ENCODE measurements around the gene JAKMIP3. TPM values are rescaled to one million over a fixed set of nuclear protein-coding genes. Genes with fewer than 3 reads are reported as not detected.

JAKMIP3 gene
- total RNA-seq, 2 experiments from 2014 or later: 0.28 to 0.36 TPM

DNA sequence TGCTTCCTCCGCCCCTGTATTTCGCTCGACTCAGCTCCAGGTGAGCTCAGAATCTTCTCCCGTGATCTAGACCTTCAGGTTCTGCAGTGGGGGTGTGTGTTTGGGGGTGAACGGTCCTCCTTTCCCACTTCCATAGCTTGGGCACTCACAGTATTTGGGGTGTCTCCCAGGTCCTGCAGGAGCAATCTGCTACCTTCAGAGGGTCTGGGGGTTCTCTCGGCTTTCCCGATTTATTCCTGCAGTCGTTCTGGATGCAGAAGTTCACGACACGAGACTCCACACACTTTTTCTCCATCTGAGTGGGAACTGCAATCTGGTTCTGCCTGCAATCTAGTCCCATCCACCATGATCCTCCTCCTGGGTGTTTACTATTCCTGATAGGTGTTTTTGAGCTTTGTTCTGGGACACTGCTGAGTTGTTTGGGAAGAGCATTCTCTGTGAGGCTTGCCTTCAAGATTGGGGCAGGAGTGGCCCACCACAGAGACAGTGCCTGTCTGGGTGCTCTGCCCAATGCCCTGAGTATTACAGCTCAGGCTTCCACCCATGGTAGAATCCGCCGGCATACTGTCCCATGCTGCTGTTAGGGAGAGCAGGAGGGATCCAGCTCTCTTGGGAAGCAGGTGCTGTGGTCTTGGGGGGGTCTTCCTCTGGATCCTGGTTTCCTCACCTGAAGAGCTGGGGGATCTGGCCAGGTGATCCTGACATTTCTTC lies 29.8 kb downstream of the JAKMIP3 start:
- H3K27me3 Mint-ChIP-seq: peaks cover 40% of the 10 kb centered on the region
- ATAC-seq (ENCODE audit: poor library complexity) (no peak), DNase-seq (no peak)

GRCh38 chr10:132096223-132096622 lies 30.5 kb downstream of the JAKMIP3 start:
- Mint-ChIP-seq H3K36me3 (ENCODE audit: low read depth) (no peaks in the 10 kb centered on the region), H3K27me3 (peaks cover 40% of the 10 kb centered on the region), H3K27ac (no peak overlapping the region), H3K4me1 (ENCODE audit: low read depth) (no peaks in the 10 kb centered on the region), H3K9me3 (no peaks in the 10 kb centered on the region), H3K4me3 (no peak overlapping the region)
- CTCF ChIA-PET: no interaction called here
- TF ChIP-seq, protein P1, sequence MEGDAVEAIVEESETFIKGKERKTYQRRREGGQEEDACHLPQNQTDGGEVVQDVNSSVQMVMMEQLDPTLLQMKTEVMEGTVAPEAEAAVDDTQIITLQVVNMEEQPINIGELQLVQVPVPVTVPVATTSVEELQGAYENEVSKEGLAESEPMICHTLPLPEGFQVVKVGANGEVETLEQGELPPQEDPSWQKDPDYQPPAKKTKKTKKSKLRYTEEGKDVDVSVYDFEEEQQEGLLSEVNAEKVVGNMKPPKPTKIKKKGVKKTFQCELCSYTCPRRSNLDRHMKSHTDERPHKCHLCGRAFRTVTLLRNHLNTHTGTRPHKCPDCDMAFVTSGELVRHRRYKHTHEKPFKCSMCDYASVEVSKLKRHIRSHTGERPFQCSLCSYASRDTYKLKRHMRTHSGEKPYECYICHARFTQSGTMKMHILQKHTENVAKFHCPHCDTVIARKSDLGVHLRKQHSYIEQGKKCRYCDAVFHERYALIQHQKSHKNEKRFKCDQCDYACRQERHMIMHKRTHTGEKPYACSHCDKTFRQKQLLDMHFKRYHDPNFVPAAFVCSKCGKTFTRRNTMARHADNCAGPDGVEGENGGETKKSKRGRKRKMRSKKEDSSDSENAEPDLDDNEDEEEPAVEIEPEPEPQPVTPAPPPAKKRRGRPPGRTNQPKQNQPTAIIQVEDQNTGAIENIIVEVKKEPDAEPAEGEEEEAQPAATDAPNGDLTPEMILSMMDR (IDR thresholded peaks at IDR 0.05): no peak
- Histone ChIP-seq H3K4me3 (ENCODE audit: low read length) (no peak overlapping the region), H3K27me3 (ENCODE audit: control insufficient read depth in 1 of 2, insufficient read depth in 2 of 2, low read length in 2 of 2) (peaks cover 6 to 11% of the 10 kb centered on the region in 2 experiments), H3K4me1 (ENCODE audit: insufficient read depth, low read length) (no peaks in the 10 kb centered on the region), H3K36me3 (ENCODE audit: insufficient read depth, low read length) (no peaks in the 10 kb centered on the region), H3K9me3 (ENCODE audit: control insufficient read depth in 1 of 2, insufficient read depth in 1 of 2, low read length in 2 of 2) (peaks cover 0 to 5% of the 10 kb centered on the region in 2 experiments), H3K27ac (ENCODE audit: low read depth in 1 of 2, low read length in 2 of 2) (no peak overlapping the region)
- POLR2A ChIA-PET: no interaction called here
- ATAC-seq (ENCODE audit: poor library complexity): no peak
- intact Hi-C loops (cut with DNase I, micrococcal nuclease): no loop called here
- no peak for DNase-seq

More for the DNA sequence above, 29.8 kb downstream of the JAKMIP3 start:
- TF ChIP-seq, protein P1 (IDR thresholded peaks at IDR 0.05): no peak
- Histone ChIP-seq H3K27ac (ENCODE audit: low read depth in 1 of 2, low read length in 2 of 2) (no peak overlapping the region), H3K9me3 (ENCODE audit: control insufficient read depth in 1 of 2, insufficient read depth in 1 of 2, low read length in 2 of 2) (peaks cover 0 to 3% of the 10 kb centered on the region in 2 experiments), H3K4me1 (ENCODE audit: insufficient read depth, low read length) (no peaks in the 10 kb centered on the region), H3K27me3 (ENCODE audit: control insufficient read depth in 1 of 2, insufficient read depth in 2 of 2, low read length in 2 of 2) (peaks cover 6 to 11% of the 10 kb centered on the region in 2 experiments), H3K36me3 (ENCODE audit: insufficient read depth, low read length) (no peaks in the 10 kb centered on the region), H3K4me3 (ENCODE audit: low read length) (no peak overlapping the region)
- H3K4me1 Mint-ChIP-seq (ENCODE audit: low read depth): no peaks in the 10 kb centered on the region
- intact Hi-C loops (cut with DNase I, micrococcal nuclease): no loop called here
- no peak overlapping the region for H3K4me3 Mint-ChIP-seq
- H3K27ac Mint-ChIP-seq: no peak overlapping the region
- H3K9me3 Mint-ChIP-seq: no peaks in the 10 kb centered on the region
- H3K36me3 Mint-ChIP-seq (ENCODE audit: low read depth): no peaks in the 10 kb centered on the region
- POLR2A ChIA-PET: no interaction called here
- CTCF ChIA-PET: no interaction called here

DNA sequence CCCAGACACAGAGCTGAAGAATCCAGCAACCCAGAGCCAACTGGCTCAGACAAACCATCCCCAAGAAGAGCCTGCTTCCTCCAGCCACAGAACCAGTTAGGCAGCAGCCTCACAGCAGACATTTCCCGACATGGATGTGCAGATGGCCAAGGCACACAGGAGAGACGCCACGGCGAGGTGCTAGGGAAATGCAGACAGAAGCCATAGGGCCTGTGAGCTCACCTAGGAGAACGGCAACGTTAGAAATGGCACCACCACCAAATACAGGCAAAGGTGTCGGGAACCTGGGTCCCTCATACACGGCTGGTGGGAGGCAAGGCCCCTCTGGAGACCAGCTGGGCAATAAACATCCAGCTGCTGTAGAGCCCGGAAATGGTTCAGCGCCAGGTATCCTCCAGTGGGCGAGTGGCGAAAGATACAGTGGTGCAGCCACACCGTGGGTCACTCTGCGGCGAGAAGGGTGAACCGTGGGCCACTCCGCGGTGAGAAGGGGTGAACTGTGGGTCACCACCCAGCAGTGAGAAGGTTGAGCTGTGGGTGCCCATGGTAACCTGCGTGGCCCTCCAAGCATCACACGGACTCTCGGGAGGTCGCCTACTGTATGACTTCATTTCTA lies 31.2 kb downstream of the JAKMIP3 start:
- no peaks in the 10 kb centered on the region for H3K36me3 ChIP-seq (ENCODE audit: insufficient read depth, low read length)
- DNase-seq (no peak), ATAC-seq (ENCODE audit: poor library complexity) (no peak)
- H3K4me1 ChIP-seq (ENCODE audit: insufficient read depth, low read length): no peaks in the 10 kb centered on the region
- no peak overlapping the region for H3K27ac Mint-ChIP-seq
- no peaks in the 10 kb centered on the region for H3K36me3 Mint-ChIP-seq (ENCODE audit: low read depth)
- H3K9me3 ChIP-seq (ENCODE audit: control insufficient read depth in 1 of 2, insufficient read depth in 1 of 2, low read length in 2 of 2): peaks cover 0 to 5% of the 10 kb centered on the region in 2 experiments
- intact Hi-C loops (cut with DNase I, micrococcal nuclease): no loop called here
- H3K9me3 Mint-ChIP-seq: no peaks in the 10 kb centered on the region
- H3K27ac ChIP-seq (ENCODE audit: low read depth in 1 of 2, low read length in 2 of 2): no peak overlapping the region
- no peak overlapping the region for H3K4me3 Mint-ChIP-seq
- no peaks in the 10 kb centered on the region for H3K4me1 Mint-ChIP-seq (ENCODE audit: low read depth)
- peaks cover 6 to 11% of the 10 kb centered on the region in 2 experiments for H3K27me3 ChIP-seq (ENCODE audit: control insufficient read depth in 1 of 2, insufficient read depth in 2 of 2, low read length in 2 of 2)
- no peak overlapping the region for H3K4me3 ChIP-seq (ENCODE audit: low read length)
- ChIA-PET POLR2A (no interaction called here), CTCF (no interaction called here)
- H3K27me3 Mint-ChIP-seq: peaks cover 43% of the 10 kb centered on the region
- TF ChIP-seq, protein P1 (IDR thresholded peaks at IDR 0.05): no peak
